22Rv1 (cell line): Measurements from ENCODE around the gene NPAS4.

ENCODE experiments used
- ZFX ChIP-seq: fragments of 450-650 bp; IDR thresholded peaks from 2 replicates; pipeline ENCODE4 v1.6.1; 2017; ENCODE audit warnings: antibody characterized with exemption, borderline replicate concordance
- TF ChIP-seq, protein P1 (sequence below): fragments of 450-650 bp; IDR thresholded peaks from 2 replicates; pipeline ENCODE4 v1.5.1; 2017; ENCODE audit warnings: mild to moderate bottlenecking

DNA sequence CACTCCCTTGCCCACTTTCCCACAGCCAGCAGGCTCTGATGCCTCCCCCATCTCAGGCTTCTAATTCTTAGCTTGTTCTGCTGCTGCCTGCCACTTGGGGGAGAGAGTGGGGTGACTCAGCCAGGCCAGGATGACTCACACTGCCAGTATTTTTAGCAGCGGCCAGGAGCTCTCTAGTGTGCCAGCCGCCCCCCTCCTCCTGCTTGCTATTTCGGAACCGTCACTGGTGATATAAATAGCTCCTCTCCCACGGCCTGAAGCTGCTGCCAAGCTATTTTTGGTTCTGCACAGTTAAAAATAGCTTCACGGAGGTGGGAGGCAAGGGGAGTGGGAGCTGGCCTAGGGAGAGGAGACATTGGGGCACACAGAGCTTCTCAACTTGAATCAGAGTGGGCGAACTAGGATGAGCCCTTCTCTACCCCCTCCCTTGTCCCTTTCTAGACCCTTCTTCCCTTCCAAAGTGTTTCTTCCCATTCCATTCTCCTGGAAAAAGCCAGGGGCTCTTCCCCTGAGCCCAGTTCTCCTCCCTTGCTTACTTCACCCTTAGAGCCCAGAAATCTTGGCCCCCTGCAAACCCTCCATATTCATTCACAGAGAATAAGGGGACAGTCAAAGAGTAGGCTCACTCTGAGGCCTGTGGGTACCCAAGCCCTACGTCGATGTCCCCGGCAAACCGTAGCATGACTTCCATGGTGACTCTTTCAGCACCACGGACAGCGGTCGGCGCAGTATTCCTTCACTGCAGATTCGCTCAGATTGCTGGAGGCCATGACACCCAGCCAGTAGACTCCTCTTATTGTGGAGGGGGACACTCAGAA is 2.5 kb upstream of the NPAS4 start:
- TF ChIP-seq, protein P1, sequence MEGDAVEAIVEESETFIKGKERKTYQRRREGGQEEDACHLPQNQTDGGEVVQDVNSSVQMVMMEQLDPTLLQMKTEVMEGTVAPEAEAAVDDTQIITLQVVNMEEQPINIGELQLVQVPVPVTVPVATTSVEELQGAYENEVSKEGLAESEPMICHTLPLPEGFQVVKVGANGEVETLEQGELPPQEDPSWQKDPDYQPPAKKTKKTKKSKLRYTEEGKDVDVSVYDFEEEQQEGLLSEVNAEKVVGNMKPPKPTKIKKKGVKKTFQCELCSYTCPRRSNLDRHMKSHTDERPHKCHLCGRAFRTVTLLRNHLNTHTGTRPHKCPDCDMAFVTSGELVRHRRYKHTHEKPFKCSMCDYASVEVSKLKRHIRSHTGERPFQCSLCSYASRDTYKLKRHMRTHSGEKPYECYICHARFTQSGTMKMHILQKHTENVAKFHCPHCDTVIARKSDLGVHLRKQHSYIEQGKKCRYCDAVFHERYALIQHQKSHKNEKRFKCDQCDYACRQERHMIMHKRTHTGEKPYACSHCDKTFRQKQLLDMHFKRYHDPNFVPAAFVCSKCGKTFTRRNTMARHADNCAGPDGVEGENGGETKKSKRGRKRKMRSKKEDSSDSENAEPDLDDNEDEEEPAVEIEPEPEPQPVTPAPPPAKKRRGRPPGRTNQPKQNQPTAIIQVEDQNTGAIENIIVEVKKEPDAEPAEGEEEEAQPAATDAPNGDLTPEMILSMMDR: no peak
- no peak for TF ChIP-seq ZFX
